Measurements from ENCODE around the gene ERMARD. TPM values are rescaled to one million over a fixed set of nuclear protein-coding genes. Genes with fewer than 3 reads are reported as not detected.

Gene ERMARD
- total RNA-seq, 1 experiment from 2014 or later = 13.6 TPM

DNA sequence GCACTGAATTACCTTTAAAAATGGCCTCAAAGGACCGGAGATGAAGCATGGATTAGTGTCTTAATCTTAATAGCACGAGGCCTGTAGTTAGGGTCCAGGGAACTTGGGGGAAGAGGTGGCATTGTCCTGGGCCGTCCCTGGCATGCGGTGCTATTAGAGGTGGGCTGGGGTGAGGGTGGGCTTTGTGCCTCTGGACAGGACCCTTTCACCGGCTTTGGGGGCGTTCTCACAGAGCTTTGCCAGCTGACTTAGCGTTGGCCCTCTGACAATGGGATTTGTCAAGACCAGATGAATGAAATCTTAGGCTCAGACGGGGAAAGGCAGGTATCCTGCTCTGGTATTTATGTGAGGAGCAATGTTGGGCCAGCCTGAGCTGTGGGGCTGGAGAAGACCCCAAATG is 59.6 kb downstream of the ERMARD start:
- no peak overlapping the region for H2BK15ac ChIP-seq (ENCODE audit: low read depth, low read length)
- no peak overlapping the region for H3K23ac ChIP-seq (ENCODE audit: insufficient read length, low read depth, low read length)
- H3K9me3 Mint-ChIP-seq = peaks cover 14 to 15% of the 10 kb centered on the region in 2 experiments
- H3K9ac ChIP-seq (ENCODE audit: extremely low read depth, insufficient read length, low read length) = no peak overlapping the region
- H3K4me1 Mint-ChIP-seq = peaks cover 16 to 22% of the 10 kb centered on the region in 2 experiments
- H3K14ac ChIP-seq (ENCODE audit: insufficient read depth, low read length) = no peak overlapping the region
- H3K27ac ChIP-seq (ENCODE audit: insufficient read length, low read depth, low read length) = no peak overlapping the region
- H3K4me2 ChIP-seq (ENCODE audit: insufficient read depth, insufficient read length, low read length) = no peak overlapping the region
- no peaks in the 10 kb centered on the region for H4K20me1 ChIP-seq (ENCODE audit: control insufficient read depth, insufficient read depth, insufficient read length)
- no peaks in the 10 kb centered on the region for H3K27me3 ChIP-seq (ENCODE audit: insufficient read depth, low read length)
- no peak overlapping the region for H2BK20ac ChIP-seq (ENCODE audit: low read depth, low read length, poor library complexity, severe bottlenecking)
- no peaks in the 10 kb centered on the region for H3K9me3 ChIP-seq (ENCODE audit: control insufficient read depth, low read depth, low read length)
- H3K18ac ChIP-seq (ENCODE audit: insufficient read length, low read depth, low read length) = no peak overlapping the region
- H2AFZ ChIP-seq (ENCODE audit: low read length) = no peak overlapping the region
- no peaks in the 10 kb centered on the region for H3K23me2 ChIP-seq (ENCODE audit: insufficient read length, low read depth, low read length, poor library complexity, severe bottlenecking)
- TF ChIP-seq, protein P1, sequence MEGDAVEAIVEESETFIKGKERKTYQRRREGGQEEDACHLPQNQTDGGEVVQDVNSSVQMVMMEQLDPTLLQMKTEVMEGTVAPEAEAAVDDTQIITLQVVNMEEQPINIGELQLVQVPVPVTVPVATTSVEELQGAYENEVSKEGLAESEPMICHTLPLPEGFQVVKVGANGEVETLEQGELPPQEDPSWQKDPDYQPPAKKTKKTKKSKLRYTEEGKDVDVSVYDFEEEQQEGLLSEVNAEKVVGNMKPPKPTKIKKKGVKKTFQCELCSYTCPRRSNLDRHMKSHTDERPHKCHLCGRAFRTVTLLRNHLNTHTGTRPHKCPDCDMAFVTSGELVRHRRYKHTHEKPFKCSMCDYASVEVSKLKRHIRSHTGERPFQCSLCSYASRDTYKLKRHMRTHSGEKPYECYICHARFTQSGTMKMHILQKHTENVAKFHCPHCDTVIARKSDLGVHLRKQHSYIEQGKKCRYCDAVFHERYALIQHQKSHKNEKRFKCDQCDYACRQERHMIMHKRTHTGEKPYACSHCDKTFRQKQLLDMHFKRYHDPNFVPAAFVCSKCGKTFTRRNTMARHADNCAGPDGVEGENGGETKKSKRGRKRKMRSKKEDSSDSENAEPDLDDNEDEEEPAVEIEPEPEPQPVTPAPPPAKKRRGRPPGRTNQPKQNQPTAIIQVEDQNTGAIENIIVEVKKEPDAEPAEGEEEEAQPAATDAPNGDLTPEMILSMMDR (conservative IDR thresholded peaks at IDR 0.05) = no peak
- DNase-seq = peak; percentile 20
- no peaks in the 10 kb centered on the region for H3K4me1 ChIP-seq (ENCODE audit: insufficient read depth, low read length)
- peaks cover 2 to 12% (median 5%) of the 10 kb centered on the region in 3 experiments for H3K36me3 Mint-ChIP-seq (ENCODE audit: insufficient read depth in 1 of 3, low read depth in 3 of 3)
- peak overlapping the region in 1 of 3 experiments; percentile 90; a peak in 1 of 7 replicates for H3K27ac Mint-ChIP-seq
- H3K4me3 Mint-ChIP-seq = no peak overlapping the region
- peaks cover 19% of the 10 kb centered on the region for H3K27me3 Mint-ChIP-seq (ENCODE audit: low read depth)
- no peak overlapping the region for H3K4ac ChIP-seq (ENCODE audit: low read depth, low read length)
- no CpG with 5 or more reads among the region's 8 CpGs for WGBS (ENCODE audit: extremely low coverage, insufficient read length, low lambda C conversion rate)
- H2AK5ac ChIP-seq (ENCODE audit: insufficient read length, low read length) = no peak overlapping the region
- H4K91ac ChIP-seq (ENCODE audit: insufficient read length, low read depth, low read length) = no peak overlapping the region
- H3T11ph ChIP-seq (ENCODE audit: low read length) = no peak overlapping the region
- H3K79me2 ChIP-seq (ENCODE audit: insufficient read depth, low read length) = no peaks in the 10 kb centered on the region
- no peaks in the 10 kb centered on the region for H3K79me1 ChIP-seq (ENCODE audit: insufficient read depth, low read depth, low read length, poor library complexity, severe bottlenecking)
- H2BK5ac ChIP-seq (ENCODE audit: insufficient read length, low read length) = no peak overlapping the region
- H4K8ac ChIP-seq (replicated peaks; ENCODE audit: insufficient read length, low read depth, low read length) = no peak overlapping the region
- no peak overlapping the region for H2BK12ac ChIP-seq (ENCODE audit: insufficient read length, low read depth, low read length)
- no peak overlapping the region for H2BK120ac ChIP-seq (ENCODE audit: low read depth, low read length, poor library complexity, severe bottlenecking)
- H3K56ac ChIP-seq (ENCODE audit: insufficient read length, low read depth, low read length) = no peak overlapping the region
- H4K5ac ChIP-seq (ENCODE audit: insufficient read length, low read depth, low read length) = no peak overlapping the region
